HG03432 (cell line): ENCODE data around the gene EEF1AKMT1.
A peak's percentile ranks its signal among the peaks of the same experiment; 100 is the strongest.

Source experiments
- ATAC-seq: cut with Tn5 transposase; IDR thresholded peaks from one replicate; pipeline ENCODE4 v1.9.1; 2021; ENCODE audit warnings: mild to moderate bottlenecking, moderate library complexity; ENCODE audit not compliant: unreplicated experiment

The EEF1AKMT1 gene

GRCh38 chr13:20720499-20720898, 53.3 kb downstream of the EEF1AKMT1 start:
- ATAC-seq = no peak

DNA sequence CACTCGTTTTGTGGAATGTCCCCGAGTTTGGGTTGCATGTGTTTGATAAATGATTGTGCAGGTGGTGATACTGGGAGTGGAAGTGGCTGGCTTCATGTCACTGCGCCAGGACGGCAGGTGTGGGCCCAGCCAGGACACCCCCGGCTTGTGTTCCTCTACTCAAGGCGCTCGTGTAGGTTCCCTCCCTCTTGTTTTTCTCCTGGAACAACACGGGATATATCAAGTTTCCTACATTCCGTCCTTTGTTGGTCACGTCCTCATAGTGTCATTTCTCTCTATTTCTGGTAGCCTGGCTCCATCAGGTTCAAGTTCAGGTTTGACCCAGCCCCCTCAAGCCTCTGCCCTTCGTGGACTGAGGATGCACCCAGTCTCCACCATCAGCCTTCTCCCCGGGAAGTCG, 54.0 kb downstream of the EEF1AKMT1 start:
- no peak for ATAC-seq

GRCh38 chr13:20718958-20719566, 54.7 kb downstream of the EEF1AKMT1 start:
- no peak for ATAC-seq

GRCh38 chr13:20717581-20718542, 55.9 kb downstream of the EEF1AKMT1 start:
- no peak for ATAC-seq

DNA sequence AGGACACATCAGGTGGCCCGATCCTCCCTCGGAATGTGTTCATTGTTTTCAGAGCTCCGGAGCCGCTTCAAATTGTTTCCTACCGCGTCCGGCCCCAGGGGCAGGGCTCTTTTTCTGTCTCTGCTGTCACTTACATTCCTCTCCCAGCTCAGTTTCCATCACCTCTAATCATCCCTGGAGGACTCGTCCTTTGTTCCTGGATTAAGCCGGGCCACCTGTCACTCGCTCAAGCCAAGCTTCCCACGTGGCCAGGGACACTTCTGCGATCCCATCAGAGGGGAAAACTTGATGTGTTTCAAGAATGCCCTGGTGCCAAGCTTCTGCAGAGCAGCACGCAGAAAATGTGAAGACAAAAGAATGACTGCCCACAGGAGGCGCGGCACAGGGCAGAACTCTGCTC, 56.8 kb downstream of the EEF1AKMT1 start:
- ATAC-seq = no peak

DNA sequence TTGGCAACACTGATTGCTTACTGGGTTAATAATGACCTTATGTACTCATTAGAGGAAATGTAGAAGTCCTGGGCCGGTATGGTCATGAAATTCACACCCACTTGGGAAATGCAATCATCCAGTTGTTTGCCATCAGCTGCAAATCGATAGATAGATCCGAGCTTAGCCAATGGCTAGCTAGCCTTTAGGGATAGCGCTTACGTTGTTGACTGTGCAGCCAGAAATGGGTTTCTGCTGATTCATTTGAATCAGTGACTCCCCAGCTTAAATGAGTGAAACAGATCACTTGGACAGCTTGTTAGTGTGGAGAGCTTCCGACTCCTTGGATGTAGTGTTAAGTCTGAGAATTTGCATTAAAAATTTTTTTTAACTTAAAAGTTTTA, 58.4 kb downstream of the EEF1AKMT1 start:
- no peak for ATAC-seq

DNA sequence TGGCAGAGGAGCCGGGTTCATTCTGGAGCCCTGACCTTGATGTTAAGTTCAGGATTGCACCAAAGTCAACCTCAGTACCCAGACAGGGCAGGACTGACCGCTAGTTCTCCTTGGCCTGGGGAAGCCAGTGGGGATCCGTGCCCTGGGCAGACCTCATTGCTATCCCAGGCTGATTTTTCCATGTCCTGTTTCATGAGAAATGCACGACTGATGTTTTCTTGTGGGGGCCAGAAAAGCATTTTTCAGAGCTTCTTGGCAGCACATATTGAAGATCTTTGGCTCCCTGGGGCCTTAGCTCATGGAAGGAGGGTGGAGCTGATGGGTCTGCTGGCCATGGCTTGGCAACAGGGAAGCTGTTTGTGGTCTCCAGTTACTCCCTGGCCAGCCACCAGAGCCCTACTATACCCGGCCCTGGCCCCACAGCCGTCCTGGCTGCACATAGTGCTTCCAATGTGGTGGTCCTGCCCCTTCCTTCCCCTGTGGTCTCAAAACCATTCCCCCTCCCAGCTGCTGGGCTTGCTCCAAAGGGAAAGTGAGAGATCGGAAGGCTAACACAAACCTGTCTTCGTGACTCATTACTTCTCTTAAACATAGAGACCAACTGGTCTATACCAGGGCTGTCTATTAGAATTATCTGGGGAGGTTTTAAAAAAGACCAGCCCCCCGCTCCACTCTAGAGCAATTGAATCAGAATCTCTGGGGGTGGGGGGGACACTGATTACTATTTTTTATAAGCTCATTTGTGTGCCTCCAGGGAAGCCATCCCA, 59.0 kb downstream of the EEF1AKMT1 start:
- no peak for ATAC-seq

- ATAC-seq = no peak
Measured at GRCh38 chr13:20714161-20714560, 59.6 kb downstream of the EEF1AKMT1 start.

GRCh38 chr13:20713751-20714150, 60.0 kb downstream of the EEF1AKMT1 start:
- no peak for ATAC-seq

GRCh38 chr13:20713014-20713376, 60.8 kb downstream of the EEF1AKMT1 start:
- no peak for ATAC-seq

DNA sequence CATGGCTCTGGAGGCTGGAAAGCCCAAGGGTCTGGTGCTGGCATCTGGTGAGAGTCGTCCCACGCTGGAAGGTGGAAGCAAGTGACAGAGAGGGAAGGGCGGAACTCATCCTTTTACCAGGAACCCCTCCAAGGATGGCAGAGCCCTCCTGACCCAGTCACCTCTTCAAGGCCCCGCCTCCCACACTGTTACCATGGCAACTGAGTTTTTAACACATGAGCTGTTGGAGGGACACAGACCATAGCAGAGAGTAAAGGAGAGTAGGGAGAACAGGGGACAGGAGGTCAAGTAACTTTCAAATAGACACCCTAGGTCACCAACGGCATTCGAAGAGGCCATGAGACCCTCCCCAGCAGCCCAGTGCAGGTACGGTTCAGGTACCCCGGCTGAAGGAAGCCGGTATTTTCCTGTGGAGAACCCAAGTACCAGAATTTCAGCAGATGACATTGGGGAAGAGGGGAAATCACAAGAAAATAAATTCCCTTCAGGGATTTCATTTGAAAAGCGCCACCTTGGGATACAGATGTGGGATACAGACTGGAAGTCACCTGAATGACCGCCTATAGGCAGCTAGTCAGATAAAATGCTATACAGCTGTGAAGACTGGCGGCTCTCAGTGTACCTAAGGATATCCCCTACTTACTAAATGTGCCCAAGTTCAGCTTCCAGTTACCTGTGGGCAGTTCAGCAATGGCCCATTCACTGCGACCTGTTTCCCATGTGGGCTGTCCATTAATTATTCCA, 62.3 kb downstream of the EEF1AKMT1 start:
- no peak for ATAC-seq

DNA sequence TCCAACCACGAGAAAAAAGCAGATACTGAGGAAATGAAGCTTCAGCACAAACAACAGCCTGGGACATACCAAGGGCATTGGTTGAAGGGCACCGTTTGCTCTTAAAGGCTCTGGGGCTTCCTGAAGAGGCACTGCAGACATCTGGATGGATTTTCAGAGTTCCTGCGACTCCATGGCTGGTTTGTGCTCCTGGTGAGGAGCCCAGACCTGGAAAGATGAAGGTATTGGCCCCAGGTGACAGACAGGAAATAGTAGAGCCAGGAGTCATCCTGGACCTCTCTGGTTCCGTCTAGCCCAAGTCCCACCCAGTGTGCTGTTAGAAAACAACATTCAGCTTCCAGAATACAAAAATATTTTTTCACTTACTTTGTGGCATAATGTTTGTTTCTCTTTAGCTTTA, 64.0 kb downstream of the EEF1AKMT1 start:
- no peak for ATAC-seq

- no peak for ATAC-seq
Measured at GRCh38 chr13:20709369-20709768, 64.4 kb downstream of the EEF1AKMT1 start.

GRCh38 chr13:20708216-20708615, 65.5 kb downstream of the EEF1AKMT1 start:
- ATAC-seq = no peak

DNA sequence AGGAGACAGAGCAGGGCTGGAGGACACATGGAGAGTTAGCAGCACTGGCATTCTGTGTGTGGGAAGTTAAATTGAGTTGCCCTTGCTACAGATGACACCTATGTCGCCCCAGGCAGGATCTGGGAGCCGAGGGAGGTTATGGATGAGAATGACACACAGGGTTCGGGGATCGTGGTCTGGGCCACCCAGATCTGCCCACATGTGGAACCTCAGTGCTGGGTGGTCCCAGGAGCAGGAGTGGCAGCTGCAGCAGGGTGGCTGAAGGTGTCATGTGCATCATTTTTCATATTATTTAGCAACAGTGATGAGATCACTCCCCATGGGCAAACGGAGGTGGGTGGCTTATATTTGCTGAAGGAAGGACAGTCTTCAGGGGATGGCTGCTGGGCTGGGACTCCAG, 67.1 kb downstream of the EEF1AKMT1 start:
- ATAC-seq = no peak

- ATAC-seq = no peak
Measured at GRCh38 chr13:20704459-20705069, 69.2 kb downstream of the EEF1AKMT1 start.

GRCh38 chr13:20703780-20704458, 69.8 kb downstream of the EEF1AKMT1 start:
- peak; percentile 91 for ATAC-seq

- peak; percentile 46 for ATAC-seq
Measured at GRCh38 chr13:20702915-20703779, 70.6 kb downstream of the EEF1AKMT1 start, which contains the start of gene IL17D. TSS of gene IL17D (plus strand) at chr13:20703699. CDS start at chr13:20704002, 303 bp downstream.

DNA sequence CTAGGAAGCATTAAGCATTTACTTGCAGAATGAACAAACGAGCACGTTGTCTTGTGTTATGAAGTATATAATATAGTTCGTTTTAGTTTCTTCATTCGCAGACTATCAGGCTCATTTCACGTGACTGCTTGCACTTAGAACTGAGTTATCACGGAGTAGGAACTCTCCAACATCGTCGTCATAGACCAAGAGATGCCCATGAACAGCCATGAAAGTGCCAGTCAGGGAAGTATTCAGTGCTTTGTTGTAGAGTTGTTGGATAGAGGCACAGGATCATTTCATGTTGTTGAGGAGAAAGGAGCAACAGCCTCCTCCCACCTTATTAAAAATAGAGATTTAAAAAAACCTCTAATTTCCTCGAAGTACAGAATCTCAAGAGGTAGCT, 71.2 kb downstream of the EEF1AKMT1 start:
- ATAC-seq = no peak
